Endometrium (tissue), 2 donors: ENCODE measurements around the gene EFCAB7.

Experiments
- FAIRE-seq: peaks from 2 replicates; lab custom pipeline; 2012; peaks lifted over from hg19 to GRCh38; lab: Jason Lieb, UNC
- donor health status: control.
- donor health status: control.

Gene EFCAB7

DNA sequence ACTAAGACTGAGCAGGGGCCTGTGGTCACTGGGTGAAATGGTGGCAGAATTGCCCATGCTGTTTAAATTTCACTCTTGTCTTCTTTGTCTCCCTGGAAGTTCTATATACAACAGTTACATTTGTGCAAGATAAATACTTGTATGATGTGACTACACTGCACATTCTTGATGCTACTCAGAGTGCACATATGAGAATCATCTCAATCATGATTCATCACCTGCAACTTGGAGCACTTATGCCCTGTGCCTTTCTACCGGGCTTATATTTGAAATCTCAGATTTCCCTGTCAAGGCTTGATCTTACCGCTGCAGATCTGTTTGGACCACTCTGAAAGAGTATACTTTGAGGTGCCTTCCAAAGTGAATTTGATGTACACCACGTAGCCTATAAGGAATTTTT lies 80.5 kb downstream of the EFCAB7 start:
- FAIRE-seq = no peak

- no peak for FAIRE-seq
Measured at GRCh38 chr1:63607322-63607721, 84.0 kb downstream of the EFCAB7 start.

- FAIRE-seq = no peak
Measured at GRCh38 chr1:63611231-63611630, 87.9 kb downstream of the EFCAB7 start.

DNA sequence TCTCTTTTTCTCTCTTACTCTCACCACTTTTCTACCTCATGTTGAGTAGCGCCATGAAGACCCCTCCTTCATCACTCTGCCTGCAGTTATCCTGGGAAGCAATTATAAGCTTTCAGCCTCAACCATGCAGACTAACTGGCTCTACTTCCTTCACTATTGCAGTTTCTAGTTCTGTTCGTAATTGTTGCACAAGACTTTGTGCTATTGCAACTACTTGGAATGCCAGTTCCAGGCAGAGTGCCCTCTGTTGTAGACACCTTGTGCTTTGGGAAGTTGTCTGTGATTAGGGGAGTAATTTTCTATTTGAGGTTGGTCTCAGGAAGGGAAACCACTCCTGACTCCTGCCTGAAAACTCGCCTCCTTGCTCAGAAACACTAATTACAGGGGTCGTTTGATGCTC lies 89.2 kb downstream of the EFCAB7 start:
- FAIRE-seq = no peak

DNA sequence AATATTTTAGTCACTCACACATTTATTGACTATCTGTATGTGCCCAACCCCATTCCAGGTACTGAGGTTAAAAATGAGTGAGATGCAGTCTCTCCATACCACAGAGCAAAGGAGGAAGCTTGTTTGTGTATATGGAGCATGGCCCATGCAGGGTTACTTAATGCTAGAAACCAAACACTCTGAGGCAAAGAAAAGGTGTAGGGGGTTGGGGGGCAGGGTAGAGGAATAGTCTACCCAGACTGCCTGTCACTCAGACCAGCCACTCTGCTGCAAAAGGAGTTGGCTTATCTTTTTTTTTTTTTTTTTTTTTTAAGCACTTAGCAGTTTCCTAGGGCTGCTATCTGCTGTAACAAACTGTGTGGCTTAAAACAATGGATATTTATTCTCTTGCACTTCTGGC lies 89.6 kb downstream of the EFCAB7 start:
- FAIRE-seq = no peak

DNA sequence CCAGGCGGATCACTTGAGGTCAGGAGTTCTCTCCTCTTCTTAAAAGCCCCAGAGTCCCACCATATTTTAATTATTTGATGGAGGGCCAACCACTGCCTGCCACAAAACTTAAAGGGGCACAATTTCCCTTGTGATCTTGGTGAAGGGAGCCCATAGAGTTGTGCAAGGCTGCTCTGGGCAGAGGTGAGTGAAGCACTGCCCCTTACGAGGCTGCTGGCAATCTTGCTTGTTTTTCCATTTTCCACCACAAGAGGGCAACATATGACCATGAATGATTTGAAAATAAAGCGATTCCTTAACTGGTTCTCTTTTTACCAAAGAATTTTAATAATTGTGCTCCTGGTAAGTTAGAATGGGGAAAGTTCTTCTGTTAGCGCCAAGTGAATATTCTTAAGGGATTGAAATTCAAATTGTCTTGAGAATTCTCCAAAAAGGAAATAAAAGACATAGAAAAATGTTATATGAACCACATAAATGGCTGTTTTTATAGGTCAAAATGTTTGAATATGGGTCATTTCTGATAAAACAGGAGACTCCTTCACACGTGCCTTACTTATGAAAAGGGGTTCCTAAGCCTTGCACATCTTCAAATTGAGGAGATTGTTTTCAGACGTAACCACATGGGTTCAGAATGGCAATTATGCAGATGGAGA lies 92.6 kb downstream of the EFCAB7 start:
- peak; percentile 90 for FAIRE-seq

DNA sequence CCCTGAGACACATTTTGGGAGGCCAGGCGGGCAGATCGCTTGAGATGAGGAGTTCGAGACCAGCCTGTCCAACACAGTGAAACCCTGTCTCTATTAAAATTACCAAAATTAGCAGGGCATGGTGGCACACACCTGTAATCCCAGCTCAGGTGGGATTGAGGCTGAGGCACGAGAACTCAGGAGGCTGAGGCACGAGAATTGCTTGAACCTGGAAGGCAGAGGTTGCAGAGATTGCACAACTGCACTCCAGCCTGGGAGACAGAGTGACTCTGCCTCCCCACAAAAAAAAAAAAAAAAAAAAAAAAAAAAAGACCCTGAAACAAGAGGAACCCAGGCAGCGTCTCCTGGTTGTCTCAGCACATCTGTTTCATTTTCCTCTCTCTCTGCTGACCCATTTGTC lies 94.1 kb downstream of the EFCAB7 start:
- FAIRE-seq = no peak

DNA sequence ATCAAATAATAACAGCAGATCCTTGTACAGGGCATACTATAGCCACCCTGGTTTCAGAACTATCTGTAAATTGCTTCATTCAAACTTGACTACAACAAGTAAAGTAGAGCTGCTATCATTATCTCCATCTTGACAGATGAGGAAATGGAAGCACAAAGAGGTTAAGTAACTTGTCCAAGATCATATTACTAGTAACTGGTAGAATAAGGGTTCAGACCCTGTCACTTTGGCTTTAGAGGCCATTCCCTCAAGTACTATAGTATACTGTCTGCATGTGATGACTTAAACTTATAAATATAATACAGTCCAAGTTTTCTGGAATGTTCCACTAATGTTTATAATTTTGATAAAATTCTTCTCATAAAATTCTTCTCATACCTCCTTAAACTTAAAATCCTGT lies 94.7 kb downstream of the EFCAB7 start:
- FAIRE-seq = no peak

DNA sequence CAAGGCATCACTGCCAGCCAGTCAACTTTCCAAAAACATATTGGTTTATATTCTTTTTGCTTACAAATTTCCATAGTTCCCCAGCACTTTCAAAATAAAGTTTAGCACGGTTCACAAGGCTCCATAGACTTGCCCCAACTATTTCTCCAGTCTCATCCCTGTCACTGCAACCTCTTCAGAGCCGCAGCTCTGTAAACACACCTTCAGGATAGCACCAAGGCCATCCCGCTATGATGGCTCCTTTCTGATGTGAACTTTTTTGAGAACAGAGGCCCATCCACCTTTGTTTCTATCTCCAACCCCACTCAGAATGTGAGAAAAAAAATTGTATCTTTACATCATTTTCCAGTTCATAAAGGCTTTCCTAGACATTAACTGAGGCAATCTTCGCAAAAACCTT lies 96.2 kb downstream of the EFCAB7 start:
- FAIRE-seq = no peak

- FAIRE-seq = no peak
Measured at GRCh38 chr1:63620671-63621070, 97.3 kb downstream of the EFCAB7 start.

GRCh38 chr1:63621075-63621474 lies 97.8 kb downstream of the EFCAB7 start:
- no peak for FAIRE-seq

- no peak for FAIRE-seq
Measured at GRCh38 chr1:63621698-63622097, 98.4 kb downstream of the EFCAB7 start.
